H9 (cell line): Measurements from ENCODE around the gene TMEM151A. TPM values are rescaled to one million over a fixed set of nuclear protein-coding genes. Genes with fewer than 3 reads are reported as not detected.
"Not testable (repeated sequence)": the region's sequence is repeated elsewhere in the genome, so short reads cannot be mapped to it uniquely, and the experiment has no call there.

Experiments used
- DNase-seq: peaks from one replicate; pipeline ENCODE4 v3.0.0-alpha.2; 2017
- H2AFZ ChIP-seq: one replicate; pipeline ENCODE4 v1.6.1; 2013; ENCODE audit warnings: mild to moderate bottlenecking, low read length, control low read depth, moderate library complexity
- H2AK5ac ChIP-seq: 2 replicates; pipeline ENCODE4 v1.6.1; 2013; ENCODE audit warnings: low read length, control low read depth, mixed read lengths; ENCODE audit not compliant: insufficient read length
- H2BK120ac ChIP-seq: one replicate; pipeline ENCODE4 v1.6.1; 2013; ENCODE audit warnings: low read depth, mild to moderate bottlenecking, low read length, control low read depth, inconsistent platforms; ENCODE audit not compliant: poor library complexity, severe bottlenecking
- H2BK12ac ChIP-seq: 2 replicates; pipeline ENCODE4 v1.6.1; 2013; ENCODE audit warnings: low read length, control low read depth, mixed read lengths, low read depth; ENCODE audit not compliant: insufficient read length
- H2BK15ac ChIP-seq: 2 replicates; pipeline ENCODE4 v1.6.1; 2013; ENCODE audit warnings: low read depth, low read length, control low read depth
- H2BK20ac ChIP-seq: one replicate; pipeline ENCODE4 v1.6.1; 2013; ENCODE audit warnings: low read depth, mild to moderate bottlenecking, low read length, control low read depth, inconsistent platforms; ENCODE audit not compliant: poor library complexity, severe bottlenecking
- H2BK5ac ChIP-seq: 2 replicates; pipeline ENCODE4 v1.6.1; 2013; ENCODE audit warnings: low read length, control low read depth, mixed read lengths; ENCODE audit not compliant: insufficient read length
- H3K14ac ChIP-seq: 2 replicates; pipeline ENCODE4 v1.6.1; 2013; ENCODE audit warnings: low read length, control low read depth; ENCODE audit not compliant: insufficient read depth
- H3K18ac ChIP-seq: 2 replicates; pipeline ENCODE4 v1.6.1; 2013; ENCODE audit warnings: low read depth, mild to moderate bottlenecking, mixed read lengths, low read length, control low read depth; ENCODE audit not compliant: insufficient read length
- H3K23ac ChIP-seq: 2 replicates; pipeline ENCODE4 v1.6.1; 2013; ENCODE audit warnings: low read length, control low read depth, mixed read lengths, low read depth; ENCODE audit not compliant: insufficient read length
- H3K23me2 ChIP-seq: 2 replicates; pipeline ENCODE4 v1.6.1; 2013; ENCODE audit warnings: low read depth, mild to moderate bottlenecking, mixed read lengths, low read length, control low read depth; ENCODE audit not compliant: insufficient read length, poor library complexity, severe bottlenecking
- H3K27ac ChIP-seq: 2 replicates; pipeline ENCODE4 v1.5.1; 2013; ENCODE audit warnings: low read length, control low read depth, mixed read lengths, low read depth; ENCODE audit not compliant: insufficient read length
- H3K27me3 ChIP-seq: 2 replicates; pipeline ENCODE4 v1.6.1; 2013; ENCODE audit warnings: low read length, control low read depth, inconsistent platforms; ENCODE audit not compliant: insufficient read depth
- H3K4ac ChIP-seq: 2 replicates; pipeline ENCODE4 v1.6.1; 2013; ENCODE audit warnings: low read depth, mild to moderate bottlenecking, control low read depth, inconsistent platforms, low read length, moderate library complexity
- H3K4me1 ChIP-seq: 2 replicates; pipeline ENCODE4 v1.6.1; 2013; ENCODE audit warnings: low read length, control low read depth, inconsistent platforms; ENCODE audit not compliant: insufficient read depth
- H3K4me2 ChIP-seq: 2 replicates; pipeline ENCODE4 v1.6.1; 2013; ENCODE audit warnings: low read length, control low read depth, mixed read lengths; ENCODE audit not compliant: insufficient read length, insufficient read depth
- H3K56ac ChIP-seq: 2 replicates; pipeline ENCODE4 v1.6.1; 2013; ENCODE audit warnings: low read depth, mild to moderate bottlenecking, mixed read lengths, low read length, control low read depth; ENCODE audit not compliant: insufficient read length
- H3K79me1 ChIP-seq: 2 replicates; pipeline ENCODE4 v1.6.1; 2013; ENCODE audit warnings: low read depth, mild to moderate bottlenecking, moderate library complexity, low read length, control low read depth, inconsistent platforms; ENCODE audit not compliant: insufficient read depth, poor library complexity, severe bottlenecking
- H3K79me2 ChIP-seq: 2 replicates; pipeline ENCODE4 v1.6.1; 2013; ENCODE audit warnings: low read length, control low read depth, inconsistent platforms; ENCODE audit not compliant: insufficient read depth
- H3K9ac ChIP-seq: 2 replicates; pipeline ENCODE4 v1.6.1; 2013; ENCODE audit warnings: low read length, control low read depth, mixed read lengths; ENCODE audit not compliant: insufficient read length; ENCODE audit errors: extremely low read depth
- H3K9me3 ChIP-seq: one replicate; pipeline ENCODE4 v1.6.1; 2013; ENCODE audit warnings: low read depth, low read length, inconsistent platforms; ENCODE audit not compliant: control insufficient read depth
- H3T11ph ChIP-seq: one replicate; pipeline ENCODE4 v1.6.1; 2013; ENCODE audit warnings: mild to moderate bottlenecking, low read length, control low read depth, inconsistent platforms
- H4K20me1 ChIP-seq: one replicate; pipeline ENCODE4 v1.6.1; 2013; ENCODE audit not compliant: control insufficient read depth, insufficient read length, insufficient read depth
- H4K5ac ChIP-seq: 2 replicates; pipeline ENCODE4 v1.6.1; 2013; ENCODE audit warnings: low read depth, mild to moderate bottlenecking, mixed read lengths, low read length, control low read depth; ENCODE audit not compliant: insufficient read length
- H4K8ac ChIP-seq: replicated peaks from 2 replicates; pipeline ENCODE4 v1.6.1; 2013; ENCODE audit warnings: low read length, control low read depth, mixed read lengths, low read depth; ENCODE audit not compliant: insufficient read length
- H4K91ac ChIP-seq: 2 replicates; pipeline ENCODE4 v1.6.1; 2013; ENCODE audit warnings: low read depth, mild to moderate bottlenecking, moderate library complexity, mixed read lengths, low read length, control low read depth; ENCODE audit not compliant: insufficient read length
- H3K27ac Mint-ChIP-seq, 3 experiments: 2 replicates in 2 of 3; 3 replicates in 1 of 3; pipeline ENCODE4 v1.8.0; 2020 to 2021; ENCODE audit warnings: mixed read lengths in 3 of 3, mild to moderate bottlenecking in 1 of 3, moderate library complexity in 1 of 3
- H3K27me3 Mint-ChIP-seq: 2 replicates; pipeline ENCODE4 v1.8.0; 2021; ENCODE audit warnings: low read depth, mild to moderate bottlenecking, moderate library complexity, mixed read lengths
- H3K36me3 Mint-ChIP-seq, 3 experiments: 2 replicates in 2 of 3; 3 replicates in 1 of 3; pipeline ENCODE4 v1.8.0; 2020 to 2021; ENCODE audit warnings: low read depth in 3 of 3, mixed read lengths in 3 of 3; ENCODE audit not compliant: insufficient read depth in 1 of 3
- H3K4me1 Mint-ChIP-seq, 2 experiments: 2 replicates each; pipeline ENCODE4 v1.8.0; 2020; ENCODE audit warnings: mixed read lengths in 2 of 2
- H3K4me3 Mint-ChIP-seq, 2 experiments: 2 replicates in 1 of 2; 3 replicates in 1 of 2; pipeline ENCODE4 v1.8.0; 2020 to 2021; ENCODE audit warnings: mild to moderate bottlenecking in 2 of 2, mixed read lengths in 2 of 2, moderate library complexity in 1 of 2
- H3K9me3 Mint-ChIP-seq, 2 experiments: 2 replicates in 1 of 2; 3 replicates in 1 of 2; pipeline ENCODE4 v1.8.0; 2020; ENCODE audit warnings: mild to moderate bottlenecking in 2 of 2, mixed read lengths in 2 of 2, moderate library complexity in 1 of 2
- CTCF ChIP-seq: fragments of 200-600 bp; sonication (generic); conservative IDR thresholded peaks from 3 replicates; pipeline ENCODE4 v1.8.0; 2021; ENCODE audit warnings: antibody characterized with exemption, mild to moderate bottlenecking
- WGBS: extraction: QIAGEN DNeasy Blood & Tissue Kit; methylation state at CpG from one replicate; pipeline ENCODE4 v1.1.7; 2013; ENCODE audit warnings: missing lambda C conversion rate, low lambda C conversion rate, mixed read lengths; ENCODE audit not compliant: insufficient read length; ENCODE audit errors: extremely low coverage; 5-methylcytosine and 5-hydroxymethylcytosine counted together
- total RNA-seq: library from RNA; stranded (reverse); gene quantifications from 2 replicates; pipeline ENCODE4 v1.2.1, GENCODE V29; 2021

TMEM151A gene
- total RNA-seq, 1 experiment from 2014 or later = 1.2 TPM

- H3T11ph ChIP-seq = no peak overlapping the region
- H3K36me3 Mint-ChIP-seq = no peaks in the 10 kb centered on the region; a peak in 1 of 7 replicates
- H3K18ac ChIP-seq = no peak overlapping the region
- no peak overlapping the region for H3K27ac ChIP-seq
- no peak overlapping the region for H4K5ac ChIP-seq
- H3K14ac ChIP-seq = no peak overlapping the region
- no peaks in the 10 kb centered on the region for H3K79me2 ChIP-seq
- H3K27me3 ChIP-seq = no peaks in the 10 kb centered on the region
- no peak overlapping the region for H4K91ac ChIP-seq
- H2BK15ac ChIP-seq = no peak overlapping the region
- H2BK5ac ChIP-seq = no peak overlapping the region
- no peak overlapping the region for H2BK20ac ChIP-seq
- no peak overlapping the region for H2AK5ac ChIP-seq
- H3K9me3 ChIP-seq = no peaks in the 10 kb centered on the region
- no peak overlapping the region for H2BK12ac ChIP-seq
- H4K8ac ChIP-seq = no peak overlapping the region
- H3K4me1 Mint-ChIP-seq = peaks cover 10 to 19% of the 10 kb centered on the region in 2 experiments
- H4K20me1 ChIP-seq = no peaks in the 10 kb centered on the region
- no peak overlapping the region for H3K4ac ChIP-seq
- no peak overlapping the region for H3K23ac ChIP-seq
- H3K27me3 Mint-ChIP-seq = peaks cover 21% of the 10 kb centered on the region
- no peaks in the 10 kb centered on the region for H3K4me1 ChIP-seq
- no peak overlapping the region for H2BK120ac ChIP-seq
- no peaks in the 10 kb centered on the region; a peak in 1 of 5 replicates for H3K9me3 Mint-ChIP-seq
- H3K56ac ChIP-seq = no peak overlapping the region
- H3K4me2 ChIP-seq = no peak overlapping the region
- no peak overlapping the region for H3K4me3 Mint-ChIP-seq
- H3K23me2 ChIP-seq = peaks cover 12% of the 10 kb centered on the region
- no CpG with 5 or more reads among the region's 8 CpGs for WGBS
- no peak overlapping the region for H2AFZ ChIP-seq
- no peak overlapping the region for H3K9ac ChIP-seq
- TF ChIP-seq CTCF = no peak
- no peaks in the 10 kb centered on the region for H3K79me1 ChIP-seq
- H3K27ac Mint-ChIP-seq = no peak overlapping the region
- DNase-seq = no peak
These were observed 18.6 kb downstream of the TMEM151A start for GRCh38 chr11:66310324-66310723.

- not testable (repeated sequence) for H2BK120ac ChIP-seq, H3K4me1 ChIP-seq, H3K23ac ChIP-seq, H2BK12ac ChIP-seq, H3K4me2 ChIP-seq, H2BK20ac ChIP-seq, H3K27me3 ChIP-seq, H3K18ac ChIP-seq, H3K36me3 Mint-ChIP-seq, H3K27ac Mint-ChIP-seq, H2BK15ac ChIP-seq, H3K79me2 ChIP-seq, H3K9me3 Mint-ChIP-seq, H3K14ac ChIP-seq, H3K27ac ChIP-seq, H3T11ph ChIP-seq, H3K9me3 ChIP-seq, DNase-seq, H3K4me3 Mint-ChIP-seq, H4K20me1 ChIP-seq, H3K9ac ChIP-seq, H4K91ac ChIP-seq, H4K8ac ChIP-seq, H2BK5ac ChIP-seq, H2AFZ ChIP-seq, H4K5ac ChIP-seq, H3K79me1 ChIP-seq, H3K56ac ChIP-seq, H2AK5ac ChIP-seq, H3K4ac ChIP-seq
- Mint-ChIP-seq H3K27me3 (peaks cover 26% of the 10 kb centered on the region), H3K4me1 (peaks cover 10 to 19% of the 10 kb centered on the region in 2 experiments)
- WGBS = no CpG with 5 or more reads among the region's 18 CpGs
- peaks cover 12% of the 10 kb centered on the region for H3K23me2 ChIP-seq
These were observed 19.2 kb downstream of the TMEM151A start for GRCh38 chr11:66310803-66311440.
